Hematopoietic multipotent progenitor cell treated with erythropoietin and hydrocortisone succinate and interleukin-3 and kit ligand, for 8 days (in vitro differentiated cells): ENCODE data around the gene CRAMP1.

ENCODE experiments used
- DNase-seq: peaks from one replicate; pipeline ENCODE4 v3.0.0-alpha.2; 2015

Gene CRAMP1

DNA sequence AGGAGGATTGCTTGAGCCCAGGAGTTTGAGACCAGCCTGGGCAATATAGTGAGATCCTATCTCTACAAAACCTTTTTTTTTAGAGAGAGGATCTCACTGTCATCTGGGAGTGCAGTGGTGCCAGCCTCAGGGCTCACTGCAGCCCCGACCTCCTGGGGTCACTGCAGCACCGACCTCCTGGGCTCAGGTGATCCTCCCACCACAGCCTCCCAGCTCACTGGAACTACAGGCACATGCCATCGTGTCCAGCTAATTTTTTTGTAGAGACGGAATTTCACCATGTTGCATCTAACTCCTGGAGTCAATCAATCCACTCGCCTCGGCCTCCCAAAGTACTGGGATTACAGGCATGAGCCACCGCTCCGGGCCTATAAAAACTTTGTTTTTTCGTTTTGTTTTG lies 109.2 kb downstream of the CRAMP1 start:
- no peak for DNase-seq

DNA sequence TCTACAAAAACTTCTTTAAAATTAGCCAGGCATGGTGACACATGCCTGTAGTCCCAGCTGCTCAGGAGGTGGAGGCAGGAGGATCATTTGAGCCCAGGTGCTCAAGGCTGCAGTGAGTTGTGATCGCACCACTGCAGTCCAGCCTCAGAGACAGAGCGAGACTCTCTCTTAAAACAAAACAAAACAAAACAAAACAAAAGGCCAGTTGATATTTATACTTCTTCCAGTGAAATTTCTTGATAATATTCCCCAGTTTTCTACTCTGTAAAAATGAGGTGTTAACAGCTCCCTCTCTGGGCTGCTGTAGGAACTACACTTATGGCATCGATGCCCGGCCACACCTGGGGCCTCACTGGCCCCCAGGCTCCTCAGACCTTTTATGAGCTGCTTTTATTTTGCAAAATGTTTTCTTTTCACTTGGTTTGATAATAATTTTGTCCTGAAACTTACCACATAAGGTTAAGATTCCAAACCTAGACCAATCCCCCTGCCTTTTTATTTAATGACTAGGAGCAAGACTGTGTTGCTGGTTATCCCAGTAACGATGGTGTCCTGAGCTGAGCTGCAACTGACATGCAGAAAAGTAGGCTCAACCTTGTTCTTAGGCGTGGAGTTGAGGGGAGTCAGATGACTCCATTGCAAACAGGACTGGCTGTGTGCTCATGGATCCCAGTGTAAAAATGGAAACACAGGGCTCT lies 111.4 kb downstream of the CRAMP1 start:
- DNase-seq: peak; percentile 62

DNA sequence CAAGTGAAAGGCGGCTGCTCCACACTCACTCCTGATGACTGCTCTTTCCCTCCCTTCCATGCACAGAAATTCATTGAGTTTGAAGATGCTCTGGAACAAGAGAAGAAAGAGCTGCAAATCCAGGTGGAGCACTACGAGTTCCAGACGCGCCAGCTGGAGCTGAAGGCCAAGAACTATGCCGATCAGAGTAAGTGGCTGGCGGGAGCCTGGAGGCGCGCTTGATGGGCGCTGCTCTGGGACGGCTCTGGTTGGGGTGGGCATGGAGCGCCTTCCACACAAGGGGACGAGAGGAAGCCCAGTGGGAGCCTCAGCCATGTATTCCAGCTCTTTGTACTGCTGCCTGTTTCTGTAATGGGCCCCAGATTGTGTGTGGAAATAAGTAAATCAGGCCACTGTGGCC lies 112.3 kb downstream of the CRAMP1 start:
- no peak for DNase-seq

DNA sequence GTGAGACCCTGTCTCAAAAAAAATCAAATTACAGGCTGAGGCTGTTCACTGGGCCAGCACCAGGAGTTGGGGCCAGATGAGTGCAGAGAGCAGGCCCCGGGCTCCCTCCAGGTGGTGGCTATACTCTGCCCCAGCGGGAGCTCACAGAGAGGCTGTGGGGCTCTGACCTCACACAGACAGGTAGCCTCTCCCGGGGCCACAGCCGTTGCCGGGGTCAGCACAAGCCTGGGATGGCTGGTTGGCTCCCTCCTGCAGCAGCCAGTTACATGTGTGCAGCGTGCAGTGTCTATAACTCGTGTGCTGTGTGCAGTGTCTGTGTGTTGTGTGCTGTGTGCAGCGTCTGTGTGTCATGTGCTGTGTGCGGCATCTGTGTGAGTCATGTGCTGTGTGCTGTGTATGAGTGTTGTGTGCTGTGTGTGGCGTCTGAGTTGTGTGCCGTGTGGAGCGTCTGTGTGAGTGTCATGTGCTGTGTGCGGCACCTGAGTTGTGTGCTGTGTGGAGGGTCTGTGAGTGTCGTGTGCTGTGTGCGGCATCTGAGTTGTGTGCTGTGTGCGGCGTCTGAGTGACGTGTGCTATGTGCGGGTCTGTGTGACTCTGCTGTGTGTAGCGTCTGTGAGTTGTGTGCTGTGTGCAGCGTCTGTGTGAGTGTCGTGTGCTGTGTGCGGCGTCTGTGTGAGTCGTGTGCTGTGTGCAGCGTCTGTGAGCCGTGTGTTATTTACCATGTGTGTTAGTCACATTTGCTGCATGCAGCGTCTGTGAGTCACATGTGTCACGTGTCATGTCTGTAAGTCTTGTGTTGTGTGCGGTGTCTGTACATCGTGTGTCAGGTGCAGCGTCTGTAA lies 114.7 kb downstream of the CRAMP1 start:
- no peak for DNase-seq
